ENCODE results near the gene ITIH1.

- no peak for TF ChIP-seq SMC3 (IDR thresholded peaks at IDR 0.05)
- TF ChIP-seq, protein P1, sequence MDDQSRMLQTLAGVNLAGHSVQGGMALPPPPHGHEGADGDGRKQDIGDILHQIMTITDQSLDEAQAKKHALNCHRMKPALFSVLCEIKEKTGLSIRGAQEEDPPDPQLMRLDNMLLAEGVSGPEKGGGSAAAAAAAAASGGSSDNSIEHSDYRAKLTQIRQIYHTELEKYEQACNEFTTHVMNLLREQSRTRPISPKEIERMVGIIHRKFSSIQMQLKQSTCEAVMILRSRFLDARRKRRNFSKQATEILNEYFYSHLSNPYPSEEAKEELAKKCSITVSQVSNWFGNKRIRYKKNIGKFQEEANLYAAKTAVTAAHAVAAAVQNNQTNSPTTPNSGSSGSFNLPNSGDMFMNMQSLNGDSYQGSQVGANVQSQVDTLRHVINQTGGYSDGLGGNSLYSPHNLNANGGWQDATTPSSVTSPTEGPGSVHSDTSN (IDR thresholded peaks at IDR 0.05): no peak
- no peak for TF ChIP-seq CTCF (IDR thresholded peaks at IDR 0.05)
- TF ChIP-seq ELK1 (IDR thresholded peaks at IDR 0.05; ENCODE audit: low read depth, low read length): no peak
- TF ChIP-seq POLR2A (IDR thresholded peaks at IDR 0.05; ENCODE audit: low read length): no peak
- TF ChIP-seq E2F6 (IDR thresholded peaks at IDR 0.05; ENCODE audit: borderline replicate concordance, low read depth): no peak
- TF ChIP-seq, protein P2, sequence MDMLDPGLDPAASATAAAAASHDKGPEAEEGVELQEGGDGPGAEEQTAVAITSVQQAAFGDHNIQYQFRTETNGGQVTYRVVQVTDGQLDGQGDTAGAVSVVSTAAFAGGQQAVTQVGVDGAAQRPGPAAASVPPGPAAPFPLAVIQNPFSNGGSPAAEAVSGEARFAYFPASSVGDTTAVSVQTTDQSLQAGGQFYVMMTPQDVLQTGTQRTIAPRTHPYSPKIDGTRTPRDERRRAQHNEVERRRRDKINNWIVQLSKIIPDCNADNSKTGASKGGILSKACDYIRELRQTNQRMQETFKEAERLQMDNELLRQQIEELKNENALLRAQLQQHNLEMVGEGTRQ (IDR thresholded peaks at IDR 0.05): no peak
- TF ChIP-seq ZFP36 (IDR thresholded peaks at IDR 0.05; ENCODE audit: borderline replicate concordance, partially characterized antibody): no peak
- no peak for TF ChIP-seq CHD4 (IDR thresholded peaks at IDR 0.05; ENCODE audit: borderline replicate concordance)
- TF ChIP-seq REST (IDR thresholded peaks at IDR 0.05): no peak
- no peak for TF ChIP-seq ZC3H11A (IDR thresholded peaks at IDR 0.05)
These were observed 5.8 kb downstream of the ITIH1 start for GRCh38 chr3:52783211-52783555.

Measured in A549 (cell line).